Vagina (tissue), 2 donors: ENCODE data around the gene KMT5B.

Source experiments
- CTCF ChIP-seq, 3 experiments: fragments of 450-650 bp in 2 of 3; fragments of 200-600 bp in 1 of 3; sonication (generic) in 1 of 3; IDR thresholded peaks; one replicate each; pipeline ENCODE4 v1.5.1; 2017 to 2019; ENCODE audit warnings: antibody characterized with exemption in 3 of 3, mild to moderate bottlenecking in 2 of 3, moderate library complexity in 2 of 3
- POLR2A ChIP-seq, 2 donors: fragments of 450-650 bp; IDR thresholded peaks; one replicate each; pipeline ENCODE4 v1.6.1; 2017; ENCODE audit warnings: antibody characterized with exemption in 2 of 2, mild to moderate bottlenecking in 2 of 2, moderate library complexity in 2 of 2
- POLR2AphosphoS5 ChIP-seq, 2 donors: sonication (generic); formaldehyde crosslinking; IDR thresholded peaks; one replicate each; pipeline ENCODE4 v1.9.0; 2017; ENCODE audit warnings: antibody characterized with exemption in 2 of 2, mild to moderate bottlenecking in 2 of 2, low read depth in 1 of 2; ENCODE audit not compliant: insufficient read depth in 1 of 2

GRCh38 chr11:68173926-68174325, 39.2 kb downstream of the KMT5B start:
- no peak for TF ChIP-seq CTCF (IDR thresholded peaks at IDR 0.05)
- no peak for TF ChIP-seq POLR2A (IDR thresholded peaks at IDR 0.05)
- no peak for TF ChIP-seq POLR2AphosphoS5 (IDR thresholded peaks at IDR 0.05; ENCODE audit: insufficient read depth in 1 of 2, low read depth in 1 of 2)
